Activated CD4-positive, CD25-positive, alpha-beta regulatory T cell treated with anti-CD3 and anti-CD28 coated beads, Interleukin-2, amount 50 U/mL, for 24 hours (primary cell): ENCODE data around the gene TENM3.
"Not testable (repeated sequence)": the region's sequence is repeated elsewhere in the genome, so short reads cannot be mapped to it uniquely, and the experiment has no call there.

Experiments used
- ATAC-seq, 2 donors: fragments of 150-1000 bp; cut with Tn5 transposase; one replicate each; pipeline ENCODE4 v1.10.0; 2021; ENCODE audit warnings: mild to moderate bottlenecking in 1 of 2, moderate library complexity in 1 of 2

The TENM3 gene

GRCh38 chr4:182339221-182339641, 96.0 kb downstream of the TENM3 start:
- no peak for ATAC-seq

DNA sequence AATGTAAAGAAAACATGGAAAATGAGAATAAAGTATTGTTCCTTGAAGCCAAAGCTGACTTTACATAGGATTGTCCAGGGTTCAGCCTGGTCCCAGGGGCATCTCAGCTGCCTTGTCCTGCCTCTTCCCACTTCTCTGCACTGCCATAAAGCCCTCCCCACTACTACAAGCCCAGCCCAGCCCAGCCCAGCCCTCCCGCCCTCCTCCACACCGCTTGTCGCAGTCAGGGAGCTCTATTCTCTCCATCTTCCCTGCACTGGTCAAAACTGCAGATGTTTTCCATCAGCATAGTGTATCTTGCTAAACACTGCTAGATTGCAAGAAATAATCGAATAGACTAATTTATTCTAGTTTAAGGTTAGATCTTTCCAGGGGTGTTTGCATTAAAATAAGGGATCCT, 100.3 kb downstream of the TENM3 start:
- no peak for ATAC-seq

DNA sequence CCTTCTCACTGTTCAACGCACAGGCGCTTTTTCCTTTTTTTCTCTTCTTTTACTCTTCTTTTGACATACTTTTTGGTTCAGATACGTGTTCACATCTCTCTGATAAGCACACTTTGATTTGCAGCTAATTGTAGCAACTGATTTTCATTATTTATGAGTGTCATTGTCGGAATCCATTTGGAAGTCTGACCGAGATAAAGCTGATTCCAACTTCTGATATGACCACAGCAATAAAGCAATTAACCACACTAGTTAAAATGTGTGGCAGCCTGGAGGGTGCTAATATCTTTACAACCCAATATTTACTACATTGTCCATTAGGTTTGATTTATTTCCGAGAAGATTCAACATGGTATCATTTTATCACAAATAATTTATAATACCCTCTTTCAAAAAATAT, 101.8 kb downstream of the TENM3 start:
- no peak for ATAC-seq

- no peak for ATAC-seq
Measured at GRCh38 chr4:182346250-182346649, 103.0 kb downstream of the TENM3 start.

DNA sequence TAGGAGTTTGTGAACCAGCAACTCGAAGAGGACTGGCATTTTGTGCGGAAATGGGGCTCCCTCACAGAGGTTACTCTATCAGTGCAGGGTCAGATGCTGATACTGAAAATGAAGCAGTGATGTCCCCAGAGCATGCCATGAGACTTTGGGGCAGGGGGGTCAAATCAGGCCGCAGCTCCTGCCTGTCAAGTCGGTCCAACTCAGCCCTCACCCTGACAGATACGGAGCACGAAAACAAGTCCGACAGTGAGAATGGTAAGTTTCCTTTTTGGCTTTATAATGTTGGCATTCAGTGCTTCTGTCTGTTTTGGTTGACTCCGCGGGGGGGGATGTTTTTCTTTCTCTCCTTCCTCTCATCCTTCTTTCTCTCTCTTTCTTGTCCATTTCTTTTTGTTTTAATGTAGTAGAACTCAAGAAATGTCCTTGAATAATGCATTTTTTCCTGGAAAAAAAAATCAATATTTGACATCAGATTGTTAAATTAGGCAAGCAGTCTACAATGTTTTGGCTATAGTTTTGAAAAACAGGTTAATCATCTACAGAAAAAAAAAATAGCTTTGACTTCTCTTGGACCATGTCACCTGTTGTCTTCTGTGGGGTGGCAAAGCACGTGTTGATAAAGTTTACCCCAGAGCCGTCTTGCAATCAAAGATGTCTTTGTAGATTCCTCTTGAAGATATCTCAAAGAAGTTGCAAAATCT, 103.6 kb downstream of the TENM3 start:
- no peak for ATAC-seq

DNA sequence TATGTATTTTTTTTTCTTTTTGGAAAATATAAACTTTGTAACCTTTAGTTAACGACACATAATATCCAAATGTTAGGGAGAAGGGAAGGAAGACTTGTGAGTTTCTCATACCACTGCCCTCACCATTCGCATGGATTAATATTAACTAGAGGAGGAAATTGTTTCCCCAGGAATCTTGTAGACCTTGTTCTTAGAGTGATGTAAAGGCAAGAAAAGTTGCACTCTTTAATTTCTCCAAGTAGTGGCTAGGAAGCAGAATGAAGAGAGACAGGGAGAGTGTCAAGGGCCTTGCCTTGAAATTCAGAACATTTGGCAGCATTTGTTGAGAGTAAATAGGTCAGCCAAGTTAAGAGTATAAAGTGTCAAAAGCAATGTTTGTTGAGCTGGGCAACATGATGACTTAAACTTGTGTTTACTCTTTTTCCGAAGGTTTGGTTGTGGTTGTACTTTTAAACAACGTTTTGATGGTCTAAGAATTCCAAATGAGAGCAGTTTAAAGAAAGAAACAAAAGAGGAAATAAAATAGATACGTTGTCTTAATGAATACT, 105.7 kb downstream of the TENM3 start:
- no peak for ATAC-seq

DNA sequence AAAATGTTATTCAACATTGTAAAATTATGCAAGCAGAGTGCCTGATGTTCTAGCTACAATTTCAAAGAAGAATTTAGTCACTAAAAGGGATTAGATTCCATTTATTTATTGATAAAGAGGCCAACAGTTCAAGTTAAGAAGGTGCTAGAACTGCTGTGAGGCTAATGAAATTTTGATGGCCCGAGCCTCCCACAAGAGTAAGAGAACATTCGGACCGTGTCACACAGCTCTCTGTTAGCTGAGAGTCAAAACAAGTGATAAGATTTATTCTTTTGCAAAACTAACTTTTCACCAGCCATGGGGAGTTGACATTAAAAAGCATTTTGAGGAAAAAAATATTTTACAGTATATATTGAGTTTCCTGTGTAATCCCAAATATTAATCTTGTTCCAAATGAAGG, 106.8 kb downstream of the TENM3 start:
- no peak for ATAC-seq

DNA sequence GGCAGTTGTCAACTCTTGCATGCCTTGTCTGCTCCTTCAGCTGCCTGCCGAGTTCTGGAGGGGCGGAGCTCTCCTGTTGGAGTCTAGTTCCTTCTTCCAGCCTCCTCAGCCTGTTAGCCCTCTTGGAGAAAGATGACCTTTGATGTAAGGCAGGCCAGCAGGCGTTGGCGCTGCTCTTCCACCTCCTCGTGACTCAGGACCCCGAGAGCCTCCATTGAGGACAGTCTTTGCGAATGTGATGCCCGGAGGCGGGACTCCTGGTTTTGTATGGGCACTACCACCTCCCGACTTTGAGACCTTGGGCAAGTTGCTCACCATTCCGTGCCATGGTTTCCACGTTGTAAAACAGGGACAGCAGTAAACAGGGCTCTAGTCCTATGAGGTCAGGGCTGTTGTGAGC, 108.3 kb downstream of the TENM3 start:
- no peak for ATAC-seq

DNA sequence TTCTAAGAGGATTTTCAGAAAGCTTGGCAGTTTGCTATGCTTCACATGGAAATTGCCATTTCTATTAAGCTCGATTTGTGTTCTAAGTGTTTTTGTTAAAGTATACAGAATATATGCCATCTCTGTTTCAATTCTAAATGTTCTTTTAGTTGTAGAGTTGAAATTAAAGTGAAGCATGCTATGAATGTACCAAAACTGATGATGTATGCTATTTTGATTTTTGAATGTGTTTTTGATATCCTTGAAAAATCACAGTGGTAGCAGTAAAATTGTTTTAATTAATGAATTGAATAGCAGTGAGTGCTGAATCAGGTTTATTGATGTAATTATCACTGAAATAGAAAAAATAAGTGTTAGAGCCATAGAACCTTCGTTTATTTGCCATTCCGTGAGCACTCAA, 110.9 kb downstream of the TENM3 start:
- ATAC-seq, result no peak

- no peak for ATAC-seq
Measured at GRCh38 chr4:182354867-182355266, 111.7 kb downstream of the TENM3 start.

- no peak for ATAC-seq
Measured at GRCh38 chr4:182367153-182367552, 124.0 kb downstream of the TENM3 start.

DNA sequence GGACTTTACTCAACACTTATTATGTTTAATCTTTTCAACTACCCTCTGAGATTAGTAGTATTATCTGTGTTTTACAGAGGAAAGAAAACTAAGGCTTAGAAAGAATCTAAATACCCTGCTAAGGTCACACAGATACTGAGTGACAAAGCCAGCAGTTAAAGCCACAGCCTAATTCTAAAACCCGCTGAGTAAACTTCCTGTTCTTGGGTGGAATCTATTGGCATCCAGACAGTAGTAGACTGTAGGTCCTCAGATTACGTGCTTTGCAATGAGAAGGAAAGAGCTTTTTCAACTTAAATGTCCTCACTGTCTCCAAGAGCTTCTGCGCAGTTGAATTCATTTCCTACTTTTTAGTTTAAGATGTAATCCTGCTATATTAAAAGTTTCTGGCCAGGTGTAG, 126.0 kb downstream of the TENM3 start:
- no peak for ATAC-seq

GRCh38 chr4:182370491-182370890, 127.3 kb downstream of the TENM3 start:
- ATAC-seq, result no peak

DNA sequence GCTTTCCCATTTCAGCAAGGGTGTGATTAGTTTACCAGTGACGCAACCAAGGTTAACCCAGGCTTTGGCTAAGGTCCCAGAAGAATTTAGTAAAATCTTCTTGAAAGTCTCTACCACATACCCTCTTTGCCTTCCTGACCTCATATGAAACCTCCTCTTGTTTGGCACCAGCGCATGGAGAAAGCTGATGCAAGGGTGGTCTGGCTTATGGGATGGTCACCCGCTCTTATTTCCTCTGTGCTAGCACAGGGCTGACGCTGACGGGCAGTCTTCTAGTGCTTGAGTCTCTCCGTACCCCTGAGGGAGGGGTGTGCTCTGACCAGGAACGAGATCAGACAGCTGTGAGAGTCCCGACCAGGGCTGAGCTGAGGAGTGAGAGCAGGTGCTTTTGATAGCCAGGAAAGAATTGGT, 137.6 kb downstream of the TENM3 start:
- no peak for ATAC-seq

- ATAC-seq, result no peak
Measured at GRCh38 chr4:182382941-182383340, 139.7 kb downstream of the TENM3 start.

DNA sequence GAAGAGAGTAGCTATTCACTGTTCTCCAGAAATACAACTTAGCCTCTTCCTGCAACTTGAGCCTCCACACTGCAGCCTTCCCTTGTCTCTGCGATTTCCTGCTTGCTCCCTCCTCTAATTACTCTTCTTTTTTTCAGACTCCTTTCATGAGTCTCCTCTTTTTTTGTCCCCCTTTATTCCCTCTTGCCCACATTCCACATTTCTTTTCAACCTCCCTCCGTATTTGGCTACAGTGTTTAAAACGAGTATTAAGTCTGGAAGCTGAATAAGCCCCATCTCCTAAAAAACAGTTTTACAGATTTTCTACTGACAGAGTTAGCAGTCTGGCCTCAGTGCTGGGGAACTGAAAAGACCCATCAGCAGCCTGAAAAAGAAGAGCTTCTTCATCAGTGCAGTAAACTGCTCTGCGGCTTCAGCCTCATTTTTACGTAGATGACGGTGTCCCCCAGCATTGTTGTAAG, 141.5 kb downstream of the TENM3 start:
- no peak for ATAC-seq

GRCh38 chr4:182385897-182386296, 142.7 kb downstream of the TENM3 start:
- no peak for ATAC-seq

DNA sequence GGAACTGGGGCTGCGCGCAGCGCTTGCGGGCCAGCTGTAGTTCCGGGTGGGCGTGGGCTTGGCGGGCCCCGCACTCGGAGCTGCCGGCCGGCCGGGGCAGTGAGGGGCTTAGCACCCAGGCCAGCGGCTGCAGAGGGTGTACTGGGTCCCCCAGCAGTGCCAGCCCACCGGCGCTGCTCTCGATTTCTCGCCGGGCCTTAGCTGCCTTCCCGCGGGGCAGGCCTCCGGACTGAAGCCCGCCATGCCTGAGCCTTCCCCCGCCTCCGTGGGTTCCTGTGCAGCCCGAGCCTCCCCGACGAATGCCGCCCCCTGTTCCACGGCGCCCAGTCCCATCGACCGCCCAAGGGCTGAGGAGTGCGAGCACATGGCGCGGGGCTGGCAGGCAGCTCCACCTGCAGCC, 143.4 kb downstream of the TENM3 start:
- not testable (repeated sequence) for ATAC-seq

GRCh38 chr4:182391111-182391684, 148.0 kb downstream of the TENM3 start:
- no peak for ATAC-seq

DNA sequence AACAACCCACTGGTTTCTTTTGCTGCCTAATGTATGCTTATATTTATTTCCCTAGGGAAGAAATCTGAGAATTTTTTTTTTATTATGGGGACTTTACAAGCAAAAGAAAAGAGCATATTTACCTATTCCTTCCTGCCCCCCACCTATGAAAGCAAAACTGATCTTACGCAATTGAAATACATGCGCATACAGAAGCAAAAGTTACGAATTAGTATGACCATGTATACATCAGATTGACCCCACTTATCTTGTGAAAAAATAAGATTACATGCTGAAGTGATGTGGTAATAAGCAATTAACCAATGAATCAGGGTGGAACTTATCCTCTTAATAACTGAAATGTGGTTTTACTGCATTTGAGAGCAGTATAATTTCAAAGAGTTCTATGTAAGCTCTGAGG, 151.0 kb downstream of the TENM3 start:
- no peak for ATAC-seq

DNA sequence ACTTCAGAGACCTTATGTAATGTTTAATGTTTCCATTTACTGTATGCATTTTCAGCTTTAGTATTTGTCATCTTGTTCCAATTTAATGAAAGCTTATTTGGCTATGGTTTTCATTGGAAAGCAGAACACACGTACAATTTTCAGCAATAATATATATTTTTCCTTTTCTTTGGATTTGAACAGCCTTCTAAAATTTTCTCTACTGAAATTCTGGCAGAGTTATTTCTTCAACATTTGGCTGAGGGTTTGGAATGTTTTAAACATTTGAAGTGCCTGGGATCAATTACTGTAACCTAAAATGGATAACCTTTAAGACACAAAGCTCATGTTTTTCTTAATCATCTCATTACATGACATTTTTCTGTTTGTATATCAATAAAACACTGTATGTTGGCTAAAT, 156.9 kb downstream of the TENM3 start:
- ATAC-seq, result no peak

GRCh38 chr4:182400790-182401189, 157.6 kb downstream of the TENM3 start:
- ATAC-seq, result no peak

DNA sequence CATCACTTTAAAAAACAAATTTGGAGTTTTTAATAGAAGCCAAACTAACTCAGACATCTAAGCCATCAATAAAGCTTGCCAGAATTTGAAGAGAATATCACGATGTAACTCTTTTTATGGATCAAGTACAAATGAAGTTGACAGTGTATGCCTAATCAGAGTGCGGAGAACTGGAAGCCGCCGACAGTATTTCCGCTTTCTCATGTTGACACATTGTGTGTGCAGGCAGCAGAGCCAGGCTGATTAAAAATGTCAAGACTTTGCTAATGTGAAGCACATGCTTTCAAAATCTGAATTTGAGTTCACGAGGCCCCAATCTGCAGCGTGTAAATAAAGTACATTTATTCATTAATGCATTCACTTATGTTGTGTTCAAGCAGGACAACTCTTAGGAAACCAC, 161.2 kb downstream of the TENM3 start:
- no peak for ATAC-seq

GRCh38 chr4:182405087-182405486, 161.9 kb downstream of the TENM3 start:
- ATAC-seq, result no peak

DNA sequence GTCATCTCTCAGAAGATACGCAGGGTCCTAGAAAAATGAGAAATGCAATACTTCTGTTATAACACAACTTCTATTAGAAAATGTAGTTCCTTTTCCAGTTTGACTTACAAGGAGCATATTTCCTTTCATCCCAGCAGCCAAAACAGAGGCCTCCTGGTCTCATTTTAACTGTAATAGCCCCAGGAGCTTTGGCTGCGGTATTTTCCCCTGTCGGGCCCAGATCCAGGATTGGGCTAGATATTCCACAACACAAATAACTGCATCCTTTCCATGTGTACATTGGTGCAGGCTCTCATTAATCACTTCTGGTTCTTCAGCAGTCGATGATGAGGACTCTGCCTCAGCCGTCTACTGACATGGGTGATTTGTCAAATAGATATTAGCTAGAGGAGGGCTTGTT, 166.1 kb downstream of the TENM3 start:
- ATAC-seq, result no peak
